ENCODE measurements around the gene SLAIN2. TPM values are rescaled to one million over a fixed set of nuclear protein-coding genes. Genes with fewer than 3 reads are reported as not detected.

SLAIN2 gene
- total and polyA plus RNA-seq, 8 donors = 60.1 to 87.0 (median 66.8) TPM

DNA sequence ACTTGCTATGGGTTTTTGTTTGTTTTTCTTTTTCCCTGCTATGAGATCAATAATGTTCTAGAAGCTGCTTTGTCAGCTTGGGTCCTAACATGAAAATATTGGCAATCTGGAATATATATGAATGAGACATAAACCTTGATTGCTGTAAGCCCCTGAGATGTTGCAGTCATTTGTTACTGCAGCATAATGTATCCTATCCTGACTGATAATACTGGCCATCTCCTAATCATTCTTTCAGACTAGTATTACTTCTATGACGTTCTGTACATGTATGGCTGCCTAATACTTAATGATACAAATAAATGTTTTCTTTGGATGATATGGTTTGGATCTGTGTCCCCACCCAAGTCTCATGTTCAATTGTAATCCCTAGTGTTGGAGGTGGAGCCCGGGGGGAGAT, 19.3 kb upstream of the SLAIN2 start:
- no peak overlapping the region for H3K27ac ChIP-seq
- no peak for DNase-seq
- intact Hi-C loops (cut with DNase I) = no loop called here
- H3K27me3 ChIP-seq = no peaks in the 10 kb centered on the region
- H3K36me3 ChIP-seq = no peaks in the 10 kb centered on the region
- TF ChIP-seq, protein P1, sequence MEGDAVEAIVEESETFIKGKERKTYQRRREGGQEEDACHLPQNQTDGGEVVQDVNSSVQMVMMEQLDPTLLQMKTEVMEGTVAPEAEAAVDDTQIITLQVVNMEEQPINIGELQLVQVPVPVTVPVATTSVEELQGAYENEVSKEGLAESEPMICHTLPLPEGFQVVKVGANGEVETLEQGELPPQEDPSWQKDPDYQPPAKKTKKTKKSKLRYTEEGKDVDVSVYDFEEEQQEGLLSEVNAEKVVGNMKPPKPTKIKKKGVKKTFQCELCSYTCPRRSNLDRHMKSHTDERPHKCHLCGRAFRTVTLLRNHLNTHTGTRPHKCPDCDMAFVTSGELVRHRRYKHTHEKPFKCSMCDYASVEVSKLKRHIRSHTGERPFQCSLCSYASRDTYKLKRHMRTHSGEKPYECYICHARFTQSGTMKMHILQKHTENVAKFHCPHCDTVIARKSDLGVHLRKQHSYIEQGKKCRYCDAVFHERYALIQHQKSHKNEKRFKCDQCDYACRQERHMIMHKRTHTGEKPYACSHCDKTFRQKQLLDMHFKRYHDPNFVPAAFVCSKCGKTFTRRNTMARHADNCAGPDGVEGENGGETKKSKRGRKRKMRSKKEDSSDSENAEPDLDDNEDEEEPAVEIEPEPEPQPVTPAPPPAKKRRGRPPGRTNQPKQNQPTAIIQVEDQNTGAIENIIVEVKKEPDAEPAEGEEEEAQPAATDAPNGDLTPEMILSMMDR (IDR thresholded peaks at IDR 0.05) = no peak
- no peaks in the 10 kb centered on the region for H3K4me1 ChIP-seq
- ATAC-seq = no peak
- no peak overlapping the region for H3K4me3 ChIP-seq
- H3K9me3 ChIP-seq = no peaks in the 10 kb centered on the region

DNA sequence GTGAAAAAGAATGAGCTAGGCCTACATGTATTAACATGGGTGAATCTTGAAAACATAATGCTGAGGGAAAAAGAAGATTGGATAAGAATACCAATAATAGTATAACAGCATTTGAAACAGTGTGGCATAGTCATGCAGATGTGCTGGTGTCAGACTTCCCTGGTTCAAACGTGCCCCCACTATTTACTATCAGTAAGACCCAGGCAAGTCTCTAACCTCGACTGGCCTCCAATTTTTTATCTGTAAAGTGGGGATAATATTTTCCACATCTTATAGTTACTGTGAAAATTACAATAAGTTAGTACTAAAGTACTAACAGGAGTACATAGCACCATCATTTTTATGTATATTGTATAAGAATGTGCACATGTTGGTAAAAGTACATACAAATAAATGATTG, 17.0 kb upstream of the SLAIN2 start:
- TF ChIP-seq, protein P1 (IDR thresholded peaks at IDR 0.05) = no peak
- no peak for ATAC-seq

DNA sequence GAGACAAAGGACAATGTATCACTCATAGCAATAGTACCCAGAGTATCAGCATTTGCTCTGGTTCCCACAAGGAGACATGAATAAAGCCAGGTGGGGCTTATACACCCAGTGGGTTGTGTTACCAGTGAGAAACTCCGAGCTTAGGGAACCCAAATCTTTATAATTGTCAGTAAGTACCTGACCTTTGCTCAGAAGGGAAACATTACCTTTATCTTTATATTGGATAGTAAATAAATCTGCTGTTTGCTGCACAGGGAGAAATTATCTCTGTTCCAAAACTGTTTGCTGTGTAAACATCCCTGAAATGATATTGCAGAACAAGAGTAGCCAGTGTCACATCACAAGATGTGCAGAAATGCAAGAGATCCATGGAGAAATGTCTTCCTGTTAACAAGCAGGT, 12.1 kb upstream of the SLAIN2 start:
- TF ChIP-seq, protein P1 (IDR thresholded peaks at IDR 0.05) = no peak
- intact Hi-C loops (cut with DNase I) = no loop called here

More for the DNA sequence above, 17.0 kb upstream of the SLAIN2 start:
- DNase-seq = no peak
- Histone ChIP-seq H3K4me1 (no peaks in the 10 kb centered on the region), H3K9me3 (no peaks in the 10 kb centered on the region), H3K4me3 (no peak overlapping the region), H3K27me3 (no peaks in the 10 kb centered on the region), H3K27ac (no peak overlapping the region), H3K36me3 (no peaks in the 10 kb centered on the region)
- intact Hi-C loops (cut with DNase I) = no loop called here

DNA sequence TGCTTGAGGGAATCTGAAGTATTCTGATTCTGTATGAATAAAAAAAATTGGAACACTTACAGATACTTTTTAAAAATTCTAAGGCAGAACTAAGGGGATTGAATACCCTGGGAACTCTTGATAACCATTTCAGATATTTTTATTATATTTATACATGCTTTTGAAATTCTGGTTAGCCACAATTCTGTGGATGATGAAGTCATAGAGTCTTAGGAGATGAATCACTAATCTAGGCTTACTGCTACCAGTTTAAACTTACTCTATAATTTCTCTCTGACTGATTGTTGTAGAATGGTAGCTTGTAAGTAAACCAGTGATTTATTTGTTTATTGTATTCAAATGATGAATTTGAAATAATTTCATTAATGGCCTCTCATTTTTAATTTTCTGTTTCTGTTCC, 11.4 kb upstream of the SLAIN2 start:
- peak; percentile 60 for ATAC-seq
- Histone ChIP-seq H3K9me3 (no peaks in the 10 kb centered on the region), H3K4me3 (no peak overlapping the region), H3K27me3 (no peaks in the 10 kb centered on the region), H3K4me1 (no peaks in the 10 kb centered on the region), H3K36me3 (no peaks in the 10 kb centered on the region), H3K27ac (peak overlapping the region in 1 of 2 donors; percentile 27)
- intact Hi-C loops (cut with DNase I) = no loop called here
- TF ChIP-seq, protein P1 (IDR thresholded peaks at IDR 0.05) = no peak
- DNase-seq = no peak

More for the DNA sequence above, 12.1 kb upstream of the SLAIN2 start:
- no peak for DNase-seq
- Histone ChIP-seq H3K27ac (no peak overlapping the region), H3K4me3 (no peak overlapping the region), H3K4me1 (no peaks in the 10 kb centered on the region), H3K36me3 (no peaks in the 10 kb centered on the region), H3K27me3 (no peaks in the 10 kb centered on the region), H3K9me3 (no peaks in the 10 kb centered on the region)
- ATAC-seq = no peak

DNA sequence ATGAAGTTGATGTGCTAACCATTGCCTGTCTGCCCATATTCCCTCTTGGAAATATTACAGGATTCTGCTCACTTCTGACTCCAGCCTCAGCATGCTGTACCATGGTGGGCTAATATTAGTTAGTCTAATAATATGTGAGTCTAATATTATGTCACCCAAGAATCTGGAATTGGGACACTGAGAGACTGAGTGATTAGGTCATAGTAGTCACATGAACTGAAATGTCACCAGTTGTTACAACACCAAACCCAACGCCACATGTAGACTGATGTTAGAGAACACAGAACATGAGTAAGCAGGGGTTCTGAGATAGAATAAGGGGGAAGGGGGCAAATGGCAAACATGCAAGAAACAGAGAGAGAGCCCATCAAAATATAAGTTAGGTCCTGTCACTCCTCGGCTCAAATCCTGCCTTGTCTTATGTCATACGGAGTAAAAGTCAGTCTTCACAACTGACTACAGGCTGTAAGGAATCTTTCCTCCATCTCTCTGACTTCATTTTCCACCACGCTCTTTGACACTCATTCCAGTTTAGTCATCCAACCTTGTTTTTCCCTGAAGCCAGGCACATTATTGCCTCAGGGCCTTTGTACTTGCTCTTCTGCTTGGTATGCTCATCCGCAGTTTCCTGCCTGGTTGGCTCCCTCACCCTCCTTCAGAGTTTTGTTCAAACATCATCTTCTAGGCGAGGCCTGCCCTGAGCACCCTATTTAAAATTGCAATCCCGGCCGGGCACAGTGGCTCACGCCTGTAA, 9.6 kb upstream of the SLAIN2 start:
- TF ChIP-seq, protein P1 (IDR thresholded peaks at IDR 0.05) = no peak
- DNase-seq (no peak), ATAC-seq (peak; percentile 45)
- intact Hi-C loops (cut with DNase I) = no loop called here
- Histone ChIP-seq H3K27ac (no peak overlapping the region), H3K9me3 (no peaks in the 10 kb centered on the region), H3K4me1 (no peaks in the 10 kb centered on the region), H3K27me3 (no peaks in the 10 kb centered on the region), H3K36me3 (no peaks in the 10 kb centered on the region), H3K4me3 (no peak overlapping the region)

All from left lung (tissue), 10 donors.